Measurements from ENCODE around the gene AXL.
"Not testable (repeated sequence)": the region's sequence is repeated elsewhere in the genome, so short reads cannot be mapped to it uniquely, and the experiment has no call there.

Gene AXL

DNA sequence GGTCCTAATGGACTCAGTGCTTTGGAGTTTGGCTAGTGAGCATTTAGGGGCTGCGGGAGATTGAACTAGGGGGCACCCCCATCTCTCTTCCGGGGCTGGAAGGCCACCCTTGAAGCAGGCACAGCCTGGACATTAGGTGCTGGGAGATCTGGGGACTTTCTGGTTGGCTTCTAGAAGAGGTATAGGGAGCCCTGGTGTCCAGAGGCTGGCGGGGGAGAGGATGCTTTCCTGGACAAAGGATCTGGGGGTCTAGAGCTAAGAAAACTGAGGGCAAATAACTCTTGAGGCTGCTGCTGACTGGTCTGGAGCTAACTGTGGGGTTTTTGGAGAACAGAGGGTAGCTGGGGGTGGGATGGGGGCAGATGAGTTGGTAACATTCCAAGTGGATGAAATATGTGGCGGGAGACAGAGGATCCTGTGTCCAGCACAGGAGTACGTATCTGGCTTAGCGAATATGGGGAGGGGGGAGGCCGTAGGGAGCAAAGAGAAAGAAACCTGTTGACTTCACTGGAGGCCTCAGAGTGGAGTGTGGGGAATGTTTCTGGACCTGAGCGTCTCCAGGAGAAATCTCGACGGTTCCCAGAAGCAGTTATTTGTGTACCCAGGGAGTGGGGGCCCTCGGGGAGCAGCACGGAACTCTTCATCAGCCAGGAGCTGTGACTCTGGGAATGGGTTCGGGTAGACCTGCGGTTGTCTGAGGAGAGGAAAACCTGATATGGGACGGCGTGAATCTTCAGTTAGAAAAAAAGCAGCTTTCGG is 46.6 kb downstream of the AXL start:
- Mint-ChIP-seq H3K36me3 (ENCODE audit: low read depth) (peaks cover 37% of the 10 kb centered on the region), H3K4me1 (ENCODE audit: low read depth) (peaks cover 44% of the 10 kb centered on the region), H3K27ac (peak overlapping the region; percentile 93), H3K4me3 (peak overlapping the region; percentile 96), H3K9me3 (no peaks in the 10 kb centered on the region), H3K27me3 (ENCODE audit: low read depth) (no peaks in the 10 kb centered on the region)

DNA sequence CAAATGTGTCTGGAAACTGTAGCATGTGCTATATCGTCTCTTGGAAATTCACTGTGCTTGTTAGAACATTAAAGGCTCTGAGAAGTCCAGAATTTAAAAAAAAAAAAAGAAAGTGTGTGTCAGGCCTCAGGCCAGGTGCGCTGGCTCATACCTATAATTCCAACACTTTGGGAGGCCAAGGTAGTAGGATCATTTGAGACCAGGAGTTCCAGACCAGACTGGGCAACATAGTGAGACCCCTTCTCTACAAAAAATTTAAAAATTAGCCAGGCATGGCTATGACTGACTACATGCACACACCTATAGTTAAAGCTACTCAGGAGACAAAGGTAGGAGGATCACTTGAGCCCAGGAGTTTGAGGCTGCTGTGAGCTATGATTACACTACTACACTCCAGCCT is 50.0 kb downstream of the AXL start:
- no peak overlapping the region for H3K4me3 Mint-ChIP-seq
- H3K27me3 Mint-ChIP-seq (ENCODE audit: low read depth), result no peaks in the 10 kb centered on the region
- peaks cover 33% of the 10 kb centered on the region for H3K4me1 Mint-ChIP-seq (ENCODE audit: low read depth)
- no peak overlapping the region for H3K27ac Mint-ChIP-seq
- no peaks in the 10 kb centered on the region for H3K9me3 Mint-ChIP-seq
- H3K36me3 Mint-ChIP-seq (ENCODE audit: low read depth), result peaks cover 64% of the 10 kb centered on the region

DNA sequence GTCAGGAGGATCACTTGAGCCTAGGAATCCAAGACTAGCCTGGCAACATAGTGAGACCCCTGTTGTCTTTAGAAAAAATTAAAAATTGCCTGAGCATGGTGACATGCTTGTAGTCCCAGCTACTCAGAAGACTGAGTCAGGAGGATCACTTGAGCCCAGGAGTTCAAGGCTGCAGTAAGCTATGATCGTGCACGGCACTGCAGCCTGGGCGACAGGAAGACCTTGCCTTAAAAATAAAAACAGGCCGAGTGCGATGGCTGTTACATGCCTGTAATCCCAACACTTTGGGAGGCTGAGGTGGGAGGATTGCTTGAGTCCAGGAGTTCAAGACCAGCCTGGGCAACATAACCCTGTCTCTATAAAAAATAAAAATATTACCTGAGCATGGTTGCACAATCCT is 50.5 kb downstream of the AXL start:
- no peaks in the 10 kb centered on the region for H3K27me3 Mint-ChIP-seq (ENCODE audit: low read depth)
- peaks cover 33% of the 10 kb centered on the region for H3K4me1 Mint-ChIP-seq (ENCODE audit: low read depth)
- H3K27ac Mint-ChIP-seq, result no peak overlapping the region
- H3K36me3 Mint-ChIP-seq (ENCODE audit: low read depth), result peaks cover 66% of the 10 kb centered on the region
- H3K9me3 Mint-ChIP-seq, result no peaks in the 10 kb centered on the region
- H3K4me3 Mint-ChIP-seq, result no peak overlapping the region

DNA sequence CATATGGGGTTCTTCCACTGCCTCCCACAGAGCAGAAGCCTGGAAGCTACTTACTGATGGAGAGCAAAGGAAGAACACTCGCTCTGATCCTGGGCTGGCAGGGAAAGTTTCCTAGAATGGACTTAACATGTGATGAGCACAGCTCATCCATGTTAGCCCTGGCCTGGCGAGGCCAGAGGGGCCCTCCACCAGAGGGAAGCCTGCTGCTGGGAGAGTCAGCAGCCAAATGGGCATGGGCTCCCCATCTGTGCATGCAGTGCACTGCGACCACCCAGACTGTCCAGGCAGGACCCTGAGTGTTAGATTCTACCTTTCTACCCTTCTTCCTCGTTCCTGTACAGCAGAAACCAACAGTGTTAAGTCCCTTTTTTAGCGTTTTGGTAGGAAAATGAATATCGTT is 54.1 kb downstream of the AXL start:
- no peak overlapping the region for H3K27ac Mint-ChIP-seq
- H3K36me3 Mint-ChIP-seq (ENCODE audit: low read depth), result peaks cover 63% of the 10 kb centered on the region
- no peak overlapping the region for H3K4me3 Mint-ChIP-seq
- no peaks in the 10 kb centered on the region for H3K27me3 Mint-ChIP-seq (ENCODE audit: low read depth)
- H3K4me1 Mint-ChIP-seq (ENCODE audit: low read depth), result peaks cover 11% of the 10 kb centered on the region
- no peaks in the 10 kb centered on the region for H3K9me3 Mint-ChIP-seq

- Mint-ChIP-seq H3K27ac (no peak overlapping the region), H3K27me3 (ENCODE audit: low read depth) (no peaks in the 10 kb centered on the region), H3K4me1 (ENCODE audit: low read depth) (peaks cover 10% of the 10 kb centered on the region), H3K4me3 (no peak overlapping the region), H3K36me3 (ENCODE audit: low read depth) (peaks cover 70% of the 10 kb centered on the region), H3K9me3 (no peaks in the 10 kb centered on the region)
Measured at GRCh38 chr19:41274802-41275201, 55.8 kb downstream of the AXL start.

DNA sequence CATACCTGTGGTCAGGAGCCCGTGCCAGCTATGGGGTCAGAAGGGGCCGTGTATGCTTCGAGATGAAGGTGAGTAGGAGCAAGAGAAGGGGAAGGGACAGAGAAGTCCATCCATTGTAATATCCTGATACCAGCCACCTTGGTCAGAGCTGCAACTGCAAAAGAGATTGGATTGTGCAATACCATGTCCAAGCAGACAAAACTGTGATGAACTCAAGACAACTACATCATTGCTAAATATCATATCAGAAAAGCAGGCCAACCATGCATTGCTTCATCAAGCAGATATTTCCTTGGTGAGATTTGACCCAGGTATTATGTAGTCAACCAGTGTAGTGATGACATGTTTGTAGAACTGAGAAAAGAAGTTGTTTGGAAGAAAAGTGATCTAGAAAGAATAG is 57.2 kb downstream of the AXL start:
- no peaks in the 10 kb centered on the region for H3K27me3 Mint-ChIP-seq (ENCODE audit: low read depth)
- peaks cover 14% of the 10 kb centered on the region for H3K4me1 Mint-ChIP-seq (ENCODE audit: low read depth)
- H3K9me3 Mint-ChIP-seq, result no peaks in the 10 kb centered on the region
- peaks cover 71% of the 10 kb centered on the region for H3K36me3 Mint-ChIP-seq (ENCODE audit: low read depth)
- H3K27ac Mint-ChIP-seq, result peak overlapping the region; percentile 31
- no peak overlapping the region for H3K4me3 Mint-ChIP-seq

DNA sequence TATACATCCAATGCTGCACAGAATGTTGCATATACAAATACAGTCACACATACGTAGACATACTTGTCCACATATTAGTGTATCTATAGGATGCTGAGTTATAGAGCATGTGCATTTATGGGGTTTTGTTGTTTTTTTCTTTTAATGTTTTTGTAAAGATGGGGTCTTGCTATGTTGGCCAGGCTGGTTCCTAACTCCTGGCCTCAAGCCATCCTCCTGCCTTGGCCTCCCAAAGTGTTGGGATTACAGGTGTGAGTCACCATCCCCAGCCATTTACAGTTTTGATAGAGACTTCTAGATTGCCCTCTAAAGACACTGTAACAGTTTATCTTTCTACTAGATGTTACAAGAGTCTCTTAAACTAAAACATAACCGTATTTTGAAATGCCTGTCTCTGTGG is 59.5 kb downstream of the AXL start:
- Mint-ChIP-seq H3K4me3 (no peak overlapping the region), H3K27me3 (ENCODE audit: low read depth) (no peaks in the 10 kb centered on the region), H3K9me3 (no peaks in the 10 kb centered on the region), H3K36me3 (ENCODE audit: low read depth) (peaks cover 59% of the 10 kb centered on the region), H3K4me1 (ENCODE audit: low read depth) (peaks cover 10% of the 10 kb centered on the region), H3K27ac (no peak overlapping the region)

GRCh38 chr19:41288673-41289530 is 69.9 kb downstream of the AXL start:
- Mint-ChIP-seq H3K4me1 (ENCODE audit: low read depth) (peaks cover 7% of the 10 kb centered on the region), H3K4me3 (no peak overlapping the region), H3K27me3 (ENCODE audit: low read depth) (no peaks in the 10 kb centered on the region), H3K36me3 (ENCODE audit: low read depth) (peaks cover 54% of the 10 kb centered on the region), H3K27ac (peak overlapping the region; percentile 41), H3K9me3 (no peaks in the 10 kb centered on the region)

GRCh38 chr19:41289814-41290213 is 70.8 kb downstream of the AXL start:
- not testable (repeated sequence) for H3K4me3 Mint-ChIP-seq; H3K9me3 Mint-ChIP-seq; H3K27ac Mint-ChIP-seq; H3K4me1 Mint-ChIP-seq (ENCODE audit: low read depth); H3K27me3 Mint-ChIP-seq (ENCODE audit: low read depth)
- H3K36me3 Mint-ChIP-seq (ENCODE audit: low read depth), result peaks cover 57% of the 10 kb centered on the region

DNA sequence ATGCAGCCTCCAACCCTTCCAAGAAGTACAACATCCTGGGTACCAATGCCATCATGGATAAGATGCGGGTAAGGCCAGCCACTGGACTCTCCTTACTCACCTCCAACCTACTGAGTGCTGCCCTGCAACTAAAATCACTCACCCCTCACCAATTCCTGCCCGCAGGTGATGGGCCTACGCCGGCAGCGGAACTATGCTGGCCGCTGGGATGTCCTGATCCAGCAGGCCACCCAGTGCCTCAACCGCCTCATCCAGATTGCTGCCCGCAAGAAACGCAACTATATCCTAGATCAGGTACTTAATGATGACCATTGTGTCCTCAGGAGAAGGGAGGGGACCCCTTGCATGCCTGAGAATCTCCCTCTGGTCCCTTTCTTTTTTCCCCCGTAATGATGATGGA is 75.4 kb downstream of the AXL start:
- no peak overlapping the region for H3K4me3 Mint-ChIP-seq

DNA sequence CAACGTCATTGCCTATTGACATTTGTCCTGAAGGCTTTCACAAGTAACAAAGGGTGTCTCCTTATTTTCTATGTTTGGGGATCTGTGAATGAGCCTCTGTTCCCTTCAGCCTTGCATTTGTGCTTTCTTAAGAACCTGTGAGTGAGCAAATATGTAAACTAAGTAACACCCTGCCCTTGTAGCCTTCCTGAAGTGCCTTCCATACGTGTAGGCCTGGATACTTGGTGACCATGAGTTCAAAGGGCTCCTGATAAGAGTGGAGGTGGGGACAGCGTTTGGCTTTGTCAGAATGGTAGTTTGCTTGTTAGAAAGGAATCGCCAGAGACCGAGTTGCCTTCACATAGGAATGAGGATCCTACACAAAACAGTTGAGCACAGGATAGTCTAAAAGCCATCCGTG is 76.5 kb downstream of the AXL start:
- H3K4me3 Mint-ChIP-seq, result no peak overlapping the region
- H3K36me3 Mint-ChIP-seq (ENCODE audit: low read depth), result peaks cover 77% of the 10 kb centered on the region
- H3K9me3 Mint-ChIP-seq, result no peaks in the 10 kb centered on the region
- no peaks in the 10 kb centered on the region for H3K27me3 Mint-ChIP-seq (ENCODE audit: low read depth)
- H3K27ac Mint-ChIP-seq, result peak overlapping the region; percentile 63
- H3K4me1 Mint-ChIP-seq (ENCODE audit: low read depth), result peaks cover 43% of the 10 kb centered on the region

More for the DNA sequence above, 75.4 kb downstream of the AXL start:
- Mint-ChIP-seq H3K9me3 (no peaks in the 10 kb centered on the region), H3K27ac (peak overlapping the region; percentile 27), H3K4me1 (ENCODE audit: low read depth) (peaks cover 33% of the 10 kb centered on the region), H3K36me3 (ENCODE audit: low read depth) (peaks cover 68% of the 10 kb centered on the region), H3K27me3 (ENCODE audit: low read depth) (no peaks in the 10 kb centered on the region)

DNA sequence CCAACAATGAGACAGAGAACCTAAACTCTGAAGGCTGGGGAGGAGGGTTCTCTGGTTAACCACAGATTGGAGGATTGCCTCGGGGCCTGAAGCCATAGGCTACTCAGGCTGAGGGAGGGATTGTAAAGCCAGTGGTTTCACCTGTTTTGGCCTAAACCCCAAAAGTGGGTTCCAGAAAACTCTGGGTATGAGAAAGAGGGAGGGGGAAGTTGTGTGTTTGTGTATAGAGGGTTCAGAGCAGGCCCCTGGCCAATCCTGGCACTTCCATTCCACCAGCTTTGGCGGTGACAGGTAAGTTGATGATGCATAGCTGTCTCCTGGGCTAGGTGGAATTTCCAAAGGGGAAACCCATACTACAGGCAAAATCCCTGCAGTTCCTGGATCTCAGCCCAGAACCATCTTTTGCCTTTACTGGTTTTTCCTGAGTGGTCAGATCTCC is 77.4 kb downstream of the AXL start:
- H3K4me3 Mint-ChIP-seq, result no peak overlapping the region
- peaks cover 79% of the 10 kb centered on the region for H3K36me3 Mint-ChIP-seq (ENCODE audit: low read depth)
- H3K9me3 Mint-ChIP-seq, result no peaks in the 10 kb centered on the region
- peak overlapping the region; percentile 83 for H3K27ac Mint-ChIP-seq
- H3K27me3 Mint-ChIP-seq (ENCODE audit: low read depth), result no peaks in the 10 kb centered on the region
- peaks cover 52% of the 10 kb centered on the region for H3K4me1 Mint-ChIP-seq (ENCODE audit: low read depth)

GRCh38 chr19:41297628-41298347 is 78.8 kb downstream of the AXL start:
- Mint-ChIP-seq H3K27me3 (ENCODE audit: low read depth) (no peaks in the 10 kb centered on the region), H3K4me3 (no peak overlapping the region), H3K27ac (peak overlapping the region; percentile 41), H3K4me1 (ENCODE audit: low read depth) (peaks cover 60% of the 10 kb centered on the region), H3K36me3 (ENCODE audit: low read depth) (peaks cover 80% of the 10 kb centered on the region), H3K9me3 (no peaks in the 10 kb centered on the region)

DNA sequence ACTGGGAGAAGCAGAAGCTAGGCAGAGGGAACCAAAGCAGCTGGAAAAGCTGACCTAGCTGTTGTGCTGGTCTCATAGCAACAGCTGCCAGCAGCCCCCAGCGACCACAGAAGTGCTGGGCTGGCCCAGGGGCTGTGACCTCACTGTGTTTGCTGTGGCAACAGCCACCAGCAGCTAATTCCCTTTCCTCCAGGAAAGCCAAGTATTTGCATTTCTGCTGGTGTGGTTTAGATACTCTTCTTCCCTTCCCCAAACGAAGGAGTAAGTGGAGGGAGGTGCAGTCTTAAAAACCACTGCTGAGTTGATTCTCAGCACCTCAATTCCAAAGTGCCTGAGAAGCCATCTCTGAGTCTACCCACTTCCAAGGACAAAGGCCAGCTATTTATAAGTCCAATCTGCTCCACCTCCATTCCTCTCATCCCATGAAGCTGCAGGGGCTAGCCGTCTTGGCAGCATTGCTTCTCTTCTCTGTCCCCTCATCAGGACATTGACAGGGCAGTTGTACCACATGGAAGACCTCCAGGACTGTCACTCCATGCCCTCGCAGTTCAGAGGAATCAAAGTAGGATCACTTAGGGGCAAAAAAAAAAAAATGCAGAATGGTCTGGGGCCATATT is 79.4 kb downstream of the AXL start:
- peaks cover 63% of the 10 kb centered on the region for H3K4me1 Mint-ChIP-seq (ENCODE audit: low read depth)
- H3K27me3 Mint-ChIP-seq (ENCODE audit: low read depth), result no peaks in the 10 kb centered on the region
- H3K36me3 Mint-ChIP-seq (ENCODE audit: low read depth), result peaks cover 80% of the 10 kb centered on the region
- H3K4me3 Mint-ChIP-seq, result no peak overlapping the region
- no peaks in the 10 kb centered on the region for H3K9me3 Mint-ChIP-seq
- H3K27ac Mint-ChIP-seq, result peak overlapping the region; percentile 42

Data from T-helper 1 cell treated with Interleukin-12 subunit alpha and Interleukin-12 subunit beta and Interleukin-4 antibody, amounts not matched to agents 30 μg/mL and 1 μg/mL, for 36 hours (primary cell).